Neutrophil (primary cell): ENCODE measurements around the gene CLIC2.

Source experiments
- H3K27ac ChIP-seq: fragments of 200-600 bp; sonication (generic); 2 replicates; pipeline ENCODE4 v1.5.1; 2016; ENCODE audit warnings: mild to moderate bottlenecking, moderate library complexity
- H3K27me3 ChIP-seq: fragments of 200-600 bp; sonication (generic); 2 replicates; pipeline ENCODE4 v1.6.0; 2016; ENCODE audit warnings: mild to moderate bottlenecking
- H3K36me3 ChIP-seq: fragments of 200-600 bp; sonication (generic); 2 replicates; pipeline ENCODE4 v1.5.1; 2017
- H3K4me1 ChIP-seq, 2 experiments: fragments of 200-600 bp in 1 of 2; sonication (generic) in 1 of 2; 1 replicate in 1 of 2; 2 replicates in 1 of 2; pipeline versions ENCODE4 v1.5.1 to v1.6.1; 2013 to 2016; ENCODE audit warnings: low read depth in 1 of 2, low read length in 1 of 2, mild to moderate bottlenecking in 1 of 2, moderate library complexity in 1 of 2; ENCODE audit not compliant: control insufficient read depth in 1 of 2, insufficient read depth in 1 of 2
- H3K4me3 ChIP-seq, 2 experiments: fragments of 200-600 bp in 1 of 2; sonication (generic) in 1 of 2; 1 replicate in 1 of 2; 2 replicates in 1 of 2; pipeline ENCODE4 v1.5.1; 2013 to 2016; ENCODE audit warnings: low read depth in 1 of 2, low read length in 1 of 2, mild to moderate bottlenecking in 1 of 2, moderate library complexity in 1 of 2
- H3K9me3 ChIP-seq: fragments of 200-600 bp; sonication (generic); 2 replicates; pipeline ENCODE4 v1.5.1; 2016
- CTCF ChIP-seq: fragments of 200-600 bp; sonication (generic); IDR thresholded peaks from 2 replicates; pipeline ENCODE4 v1.5.1; 2016; ENCODE audit warnings: antibody characterized with exemption

The CLIC2 gene

GRCh38 chrX:155242300-155242699 lies 92.1 kb downstream of the CLIC2 start:
- Histone ChIP-seq H3K4me1 (peaks cover 28 to 32% of the 10 kb centered on the region in 2 experiments), H3K27ac (peak overlapping the region; percentile 89), H3K27me3 (no peaks in the 10 kb centered on the region), H3K4me3 (peak overlapping the region; percentile 12 to 35), H3K9me3 (no peaks in the 10 kb centered on the region), H3K36me3 (peaks cover 5% of the 10 kb centered on the region)
- TF ChIP-seq CTCF, result no peak

GRCh38 chrX:155237719-155238118 lies 96.7 kb downstream of the CLIC2 start:
- no peak for TF ChIP-seq CTCF
- H3K27me3 ChIP-seq, result no peaks in the 10 kb centered on the region
- no peaks in the 10 kb centered on the region for H3K9me3 ChIP-seq
- H3K36me3 ChIP-seq, result peaks cover 12% of the 10 kb centered on the region
- no peak overlapping the region for H3K4me3 ChIP-seq
- H3K27ac ChIP-seq, result no peak overlapping the region
- peaks cover 23 to 37% of the 10 kb centered on the region in 2 experiments for H3K4me1 ChIP-seq

GRCh38 chrX:155235891-155236290 lies 98.5 kb downstream of the CLIC2 start:
- H3K4me3 ChIP-seq, result no peak overlapping the region
- TF ChIP-seq CTCF, result no peak
- peaks cover 12% of the 10 kb centered on the region for H3K36me3 ChIP-seq
- no peaks in the 10 kb centered on the region for H3K27me3 ChIP-seq
- H3K9me3 ChIP-seq, result no peaks in the 10 kb centered on the region
- peaks cover 6 to 19% of the 10 kb centered on the region in 2 experiments for H3K4me1 ChIP-seq
- H3K27ac ChIP-seq, result peak overlapping the region; percentile 52

- H3K4me3 ChIP-seq, result no peak overlapping the region
- no peaks in the 10 kb centered on the region for H3K27me3 ChIP-seq
- peaks cover 6 to 17% of the 10 kb centered on the region in 2 experiments for H3K4me1 ChIP-seq
- peak overlapping the region; percentile 20 for H3K27ac ChIP-seq
- H3K9me3 ChIP-seq, result no peaks in the 10 kb centered on the region
- H3K36me3 ChIP-seq, result peaks cover 20% of the 10 kb centered on the region
- no peak for TF ChIP-seq CTCF
These were observed 103.3 kb downstream of the CLIC2 start for GRCh38 chrX:155231163-155231562.
